ENCODE measurements around the gene KCNT2. TPM values are rescaled to one million over a fixed set of nuclear protein-coding genes. Genes with fewer than 3 reads are reported as not detected.

Gene KCNT2
- total and polyA plus RNA-seq, 10 of the 15 experiments (the other 5 are each of a cell fraction or from before 2014, with no cell fraction given): not detected

DNA sequence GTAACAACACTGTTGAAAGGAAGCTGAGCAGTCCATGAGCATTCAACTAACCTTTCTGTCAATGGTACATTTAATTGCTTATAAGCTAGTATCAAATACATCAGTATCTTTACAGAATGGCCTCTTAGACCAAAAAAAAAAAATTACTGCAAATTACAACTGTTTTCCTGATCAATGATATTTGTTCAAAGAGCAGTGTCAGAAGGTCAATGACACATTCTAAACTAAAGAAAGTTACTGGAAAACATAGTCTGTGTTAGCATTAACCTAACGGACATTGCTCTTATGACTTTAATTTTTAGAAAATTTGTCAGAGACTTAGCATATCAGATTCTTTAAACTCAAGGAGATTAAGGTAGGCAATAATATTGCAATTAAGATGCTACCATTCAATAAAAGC, 162.5 kb downstream of the KCNT2 start:
- Histone ChIP-seq H3K9me3 (replicated peaks; ENCODE audit: control insufficient read depth, insufficient read depth, low read length) (no peaks in the 10 kb centered on the region), H3K4me1 (ENCODE audit: control insufficient read depth, insufficient read depth, low read length) (no peaks in the 10 kb centered on the region), H2AFZ (ENCODE audit: control insufficient read depth, low read depth, low read length) (no peak overlapping the region), H3K9ac (ENCODE audit: control insufficient read depth, insufficient read depth, low read length) (no peak overlapping the region), H3K27me3 (replicated peaks in 1 of 2; ENCODE audit: control insufficient read depth in 2 of 2, insufficient read depth in 2 of 2, low read length in 1 of 2) (no peaks in the 10 kb centered on the region), H3K79me2 (ENCODE audit: control insufficient read depth, insufficient read depth, low read length) (no peaks in the 10 kb centered on the region), H4K20me1 (ENCODE audit: control insufficient read depth, insufficient read depth) (no peaks in the 10 kb centered on the region), H3K27ac (ENCODE audit: control insufficient read depth, insufficient read depth) (no peak overlapping the region), H3K36me3 (ENCODE audit: control insufficient read depth in 2 of 2, insufficient read depth in 2 of 2, low read length in 1 of 2) (no peaks in the 10 kb centered on the region), H3K4me2 (ENCODE audit: control insufficient read depth, insufficient read depth) (no peak overlapping the region), H3K4me3 (no peak overlapping the region)
- 0% methylated on average over 1 of the region's 1 CpG for WGBS (ENCODE audit: insufficient coverage, insufficient replicate concordance, low lambda C conversion rate, missing lambda C conversion rate)
- FAIRE-seq: no peak
- in situ Hi-C loops (cut with MboI): no loop called here
- no peak for DNase-seq (ENCODE audit: low read depth, low spot score)
- POLR2A ChIA-PET: no interaction called here
- no peak for ATAC-seq
- intact Hi-C loops (cut with micrococcal nuclease; ENCODE audit: unreplicated experiment): no loop called here
- SMC1A ChIA-PET (ENCODE audit: uncharacterized antibody, unreplicated experiment): interaction anchor here (0.7 kb wide), 2 partner anchors 31 to 37 kb away, joined by 3 read pairs; no protein-coding TSS in a partner anchor
- CTCF ChIA-PET: interaction anchor here (1.2 kb wide), 1 partner anchor 12 kb away, joined by 4 read pairs; no protein-coding TSS in a partner anchor
- RAD21 ChIA-PET (ENCODE audit: unreplicated experiment): no interaction called here
- BruUV-seq (replicated peaks): no TSS peak
- TF ChIP-seq CBFB (IDR thresholded peaks at IDR 0.05; ENCODE audit: low read depth) (no peak), CUX1 (IDR thresholded peaks at IDR 0.05; ENCODE audit: insufficient replicate concordance, low read depth, low read length) (no peak), SMARCA5 (IDR thresholded peaks at IDR 0.05) (no peak), RFX5 (IDR thresholded peaks at IDR 0.05; ENCODE audit: low read depth, low read length) (no peak), SRF (IDR thresholded peaks at IDR 0.05; ENCODE audit: low read depth in 2 of 2, low read length in 2 of 2) (no peak), STAT1 (conservative IDR thresholded peaks at IDR 0.05) (no peak), ZNF622 (IDR thresholded peaks at IDR 0.05) (no peak), EP300 (IDR thresholded peaks at IDR 0.05; ENCODE audit: borderline replicate concordance in 1 of 2, control insufficient read depth in 1 of 2, low read depth in 2 of 2, low read length in 2 of 2) (no peak), EGR1 (IDR thresholded peaks at IDR 0.05; ENCODE audit: borderline replicate concordance in 1 of 2, low read depth in 2 of 2, low read length in 2 of 2) (no peak), POLR2AphosphoS2 (IDR thresholded peaks at IDR 0.05; ENCODE audit: low read depth, low read length) (no peak), ZNF592 (IDR thresholded peaks at IDR 0.05) (no peak), ZZZ3 (IDR thresholded peaks at IDR 0.05; ENCODE audit: control insufficient read depth, insufficient read length, low read depth) (no peak), HDAC6 (IDR thresholded peaks at IDR 0.05; ENCODE audit: unreplicated experiment) (no peak), SREBF2 (IDR thresholded peaks at IDR 0.05; ENCODE audit: low read length) (no peak)
- TF ChIP-seq, protein P1, sequence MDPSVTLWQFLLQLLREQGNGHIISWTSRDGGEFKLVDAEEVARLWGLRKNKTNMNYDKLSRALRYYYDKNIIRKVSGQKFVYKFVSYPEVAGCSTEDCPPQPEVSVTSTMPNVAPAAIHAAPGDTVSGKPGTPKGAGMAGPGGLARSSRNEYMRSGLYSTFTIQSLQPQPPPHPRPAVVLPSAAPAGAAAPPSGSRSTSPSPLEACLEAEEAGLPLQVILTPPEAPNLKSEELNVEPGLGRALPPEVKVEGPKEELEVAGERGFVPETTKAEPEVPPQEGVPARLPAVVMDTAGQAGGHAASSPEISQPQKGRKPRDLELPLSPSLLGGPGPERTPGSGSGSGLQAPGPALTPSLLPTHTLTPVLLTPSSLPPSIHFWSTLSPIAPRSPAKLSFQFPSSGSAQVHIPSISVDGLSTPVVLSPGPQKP (IDR thresholded peaks at IDR 0.05; ENCODE audit: low read depth, low read length): no peak

All from GM12878 (cell line).